SIG-M5 (cell line): ENCODE measurements around the gene METTL25B.
"Not testable (repeated sequence)": the region's sequence is repeated elsewhere in the genome, so short reads cannot be mapped to it uniquely, and the experiment has no call there.

ENCODE experiments used
- DNase-seq: peaks from one replicate; lab custom pipeline; 2025; lab: John Stamatoyannopoulos, UW

METTL25B gene

DNA sequence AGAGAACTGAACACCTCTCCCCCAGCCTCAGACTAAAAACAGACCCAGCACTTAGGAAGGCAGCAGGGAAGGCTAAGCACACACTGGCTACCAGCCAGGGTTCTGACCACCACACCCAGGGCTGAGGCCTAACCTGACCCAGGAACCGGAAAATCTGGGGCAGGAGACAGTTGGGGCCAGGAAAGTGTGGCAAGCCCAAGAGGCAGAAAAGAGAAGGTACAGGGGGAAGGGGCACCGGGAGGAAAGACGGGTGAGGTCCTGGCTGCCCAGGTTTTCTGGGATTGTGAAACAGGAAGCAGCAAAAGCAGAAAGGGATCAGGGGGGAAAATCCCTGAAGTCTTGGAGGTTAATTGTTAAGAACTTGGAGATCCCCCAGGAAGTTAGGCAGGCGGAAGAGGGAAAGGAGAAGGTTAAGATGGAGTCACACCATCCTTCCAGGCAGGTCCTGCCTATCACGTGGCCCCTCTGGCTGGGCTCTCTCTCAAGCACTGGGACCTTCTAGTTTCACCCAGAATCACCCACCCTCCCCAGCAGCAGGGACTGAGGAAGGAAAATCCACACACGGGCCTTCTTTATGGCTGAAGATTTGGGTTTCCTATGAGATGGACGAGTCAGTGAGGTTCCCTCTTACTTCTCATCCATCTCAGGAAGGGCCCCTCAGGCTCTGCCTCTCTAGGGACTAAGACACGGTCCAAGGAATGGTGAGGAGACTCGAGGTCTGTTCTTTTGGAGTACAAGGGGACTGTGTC is 20.6 kb downstream of the METTL25B start:
- DNase-seq: no peak

DNA sequence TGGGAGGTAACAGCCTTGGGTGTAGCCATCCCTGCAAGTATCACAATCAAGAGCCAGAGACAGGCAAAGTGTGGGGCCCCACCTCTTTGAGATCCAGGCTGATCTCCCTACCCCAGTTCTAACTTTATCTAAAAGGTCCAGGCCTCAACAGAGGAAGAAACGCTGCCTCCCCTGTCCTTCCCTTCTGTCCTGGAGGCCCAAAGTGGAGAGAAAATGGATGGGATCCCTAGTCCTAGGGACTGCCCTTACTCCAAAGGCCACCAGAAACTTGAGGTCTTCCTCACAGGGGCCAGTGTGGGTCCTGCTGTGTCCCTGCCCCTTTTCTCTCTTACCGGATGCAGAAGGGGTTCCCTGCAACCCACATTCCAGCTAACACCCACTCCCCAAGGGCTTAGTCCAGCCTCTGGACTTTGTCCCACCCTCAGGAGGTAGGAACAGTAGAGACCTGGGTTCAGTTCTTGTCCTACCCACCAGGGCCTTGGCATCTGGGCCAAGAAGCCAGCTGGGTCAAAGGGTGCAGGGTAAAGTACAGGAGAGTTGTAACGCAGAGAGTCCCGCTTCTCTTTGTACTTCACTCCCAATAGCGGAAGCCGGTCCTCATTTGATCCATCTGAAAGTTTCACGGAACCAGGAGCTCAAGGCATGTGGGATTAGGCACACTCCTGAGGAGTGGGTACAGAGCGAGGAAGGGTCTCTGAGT is 21.3 kb downstream of the METTL25B start:
- no peak for DNase-seq

DNA sequence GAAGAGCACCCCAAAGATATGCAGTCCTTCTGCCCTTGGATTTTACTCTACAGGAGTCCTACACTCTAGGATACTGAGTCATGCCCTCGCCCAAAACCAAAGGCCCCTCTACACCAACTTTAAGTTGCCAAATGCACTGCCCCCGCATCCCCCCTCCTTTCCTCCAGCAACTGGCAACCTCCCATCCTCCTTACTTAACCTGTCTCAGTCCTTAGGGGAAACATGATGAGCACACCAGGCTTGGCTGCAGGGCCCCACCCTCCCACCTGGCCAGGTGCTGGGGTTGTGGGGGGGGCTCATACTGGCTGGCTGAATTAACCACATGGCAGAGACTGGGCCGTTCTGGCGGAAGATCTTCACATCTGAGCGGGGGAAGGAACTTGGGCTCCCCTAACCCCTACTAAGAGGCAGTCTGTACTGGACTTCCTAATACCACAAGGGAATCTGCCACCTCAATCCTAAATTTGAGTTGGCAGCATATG is 22.0 kb downstream of the METTL25B start:
- no peak for DNase-seq

GRCh38 chr1:156750711-156751450 is 22.6 kb downstream of the METTL25B start:
- DNase-seq: no peak

DNA sequence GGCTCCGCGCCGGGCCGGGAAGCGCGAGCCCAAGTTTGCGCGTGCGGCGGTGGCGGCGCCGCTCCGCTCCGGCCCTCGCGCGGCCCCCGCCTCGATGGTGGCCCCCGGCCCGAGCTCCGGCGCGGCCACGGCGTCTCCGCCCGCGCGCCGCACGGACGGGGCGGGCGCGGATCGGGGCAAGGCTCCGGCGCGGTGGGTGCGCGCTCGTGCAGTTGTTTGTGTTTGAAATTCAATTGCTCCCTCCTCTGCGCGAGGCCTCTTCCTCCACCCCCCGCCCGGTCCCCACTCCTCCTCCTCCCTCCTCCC is 23.1 kb downstream of the METTL25B start, which contains the start of gene HDGF:
TSS of gene HDGF (minus strand) at position 225 of the 306 bp plus-strand sequence. CDS start 246 bp downstream, outside the sequence.
- DNase-seq: no peak

DNA sequence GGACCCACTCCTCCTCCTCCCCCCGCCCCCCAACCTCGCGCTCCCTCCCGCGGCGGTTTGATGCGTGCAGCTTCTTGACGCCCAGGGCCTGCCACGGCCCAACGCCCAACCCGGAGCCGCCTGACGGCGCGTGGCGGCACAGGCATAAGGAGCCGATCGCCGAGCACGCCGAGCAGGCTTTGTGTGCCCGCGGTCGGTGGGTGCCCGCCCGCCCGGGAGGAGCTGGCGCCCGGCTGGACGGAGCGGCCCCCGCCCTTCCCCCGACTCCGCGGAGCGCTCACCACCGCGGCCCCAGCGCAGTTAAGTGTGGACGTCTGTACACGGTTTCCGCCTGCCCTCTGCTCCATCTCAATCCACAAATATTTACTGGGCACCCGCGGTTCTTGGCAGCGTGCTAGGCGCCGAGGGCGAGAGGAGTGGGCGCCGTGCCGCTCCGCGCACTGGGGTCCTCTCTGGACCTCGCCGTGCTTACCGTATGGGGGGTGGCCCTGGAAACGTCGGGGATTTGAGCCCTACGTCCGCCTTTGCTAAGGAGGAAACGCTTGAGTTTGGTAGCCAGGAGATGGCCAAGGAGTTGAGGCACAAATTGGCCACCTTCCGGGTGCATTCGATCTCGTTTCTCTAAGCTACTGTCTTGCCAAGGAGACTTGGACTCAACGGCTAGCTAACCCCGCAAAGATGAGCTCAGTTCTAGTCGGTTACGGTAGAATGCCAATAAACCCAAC is 23.6 kb downstream of the METTL25B start:
- DNase-seq: peak; percentile 68

- DNase-seq: no peak
These were observed 24.7 kb downstream of the METTL25B start for GRCh38 chr1:156752843-156753482.

- no peak for DNase-seq
These were observed 25.9 kb downstream of the METTL25B start for GRCh38 chr1:156754219-156754618.

GRCh38 chr1:156755527-156755950 is 27.3 kb downstream of the METTL25B start:
- no peak for DNase-seq

DNA sequence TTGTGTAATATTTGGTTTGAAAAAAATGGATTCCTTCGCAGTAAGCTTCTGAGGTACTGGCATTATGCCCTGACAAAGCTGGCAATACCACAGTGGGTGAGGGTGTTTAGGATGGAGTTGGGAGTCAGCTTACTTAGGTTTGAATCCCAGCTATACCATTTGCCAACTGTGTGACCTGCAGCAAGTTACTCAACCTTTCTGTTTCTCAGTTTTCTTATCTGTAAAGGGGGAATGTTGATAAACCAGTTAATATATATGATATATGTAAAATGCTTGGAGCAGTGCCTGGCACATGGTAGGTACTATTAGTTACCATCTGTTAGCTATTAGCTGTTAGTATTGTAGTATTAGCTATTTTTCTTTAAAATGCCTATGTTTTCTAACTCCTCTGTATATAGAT is 28.1 kb downstream of the METTL25B start:
- DNase-seq: no peak

DNA sequence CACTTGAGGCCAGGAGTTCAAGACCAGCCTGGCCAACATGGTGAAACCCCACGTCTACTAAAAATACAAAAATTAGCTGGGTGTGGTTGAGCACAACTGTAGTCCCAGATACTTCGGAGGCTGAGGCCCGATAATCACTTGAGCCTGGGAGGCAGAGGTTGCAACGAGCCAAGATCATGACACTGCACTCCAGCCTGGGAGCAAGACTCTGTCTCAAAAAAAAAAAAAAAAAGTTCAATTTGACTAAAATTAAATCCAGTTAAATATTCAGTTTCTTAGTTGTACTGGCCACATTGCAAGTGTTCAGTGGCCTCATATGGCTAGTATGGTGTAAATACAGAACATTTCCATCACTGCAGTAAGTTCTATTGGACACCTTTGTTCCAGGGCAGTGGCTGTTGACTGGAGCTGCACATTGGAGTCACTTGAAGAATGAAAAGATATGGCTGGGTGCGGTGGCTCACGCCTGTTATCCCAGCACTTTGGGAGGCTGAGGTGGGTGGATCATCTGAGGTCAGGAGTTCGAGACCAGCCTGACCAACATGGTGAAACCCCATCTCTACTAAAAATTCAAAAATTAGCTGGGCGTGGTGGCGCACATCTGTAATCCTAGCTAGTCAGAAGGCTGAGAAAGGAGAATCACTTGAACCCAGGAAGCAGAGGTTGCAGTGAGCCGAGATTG is 29.4 kb downstream of the METTL25B start:
- not testable (repeated sequence) for DNase-seq

DNA sequence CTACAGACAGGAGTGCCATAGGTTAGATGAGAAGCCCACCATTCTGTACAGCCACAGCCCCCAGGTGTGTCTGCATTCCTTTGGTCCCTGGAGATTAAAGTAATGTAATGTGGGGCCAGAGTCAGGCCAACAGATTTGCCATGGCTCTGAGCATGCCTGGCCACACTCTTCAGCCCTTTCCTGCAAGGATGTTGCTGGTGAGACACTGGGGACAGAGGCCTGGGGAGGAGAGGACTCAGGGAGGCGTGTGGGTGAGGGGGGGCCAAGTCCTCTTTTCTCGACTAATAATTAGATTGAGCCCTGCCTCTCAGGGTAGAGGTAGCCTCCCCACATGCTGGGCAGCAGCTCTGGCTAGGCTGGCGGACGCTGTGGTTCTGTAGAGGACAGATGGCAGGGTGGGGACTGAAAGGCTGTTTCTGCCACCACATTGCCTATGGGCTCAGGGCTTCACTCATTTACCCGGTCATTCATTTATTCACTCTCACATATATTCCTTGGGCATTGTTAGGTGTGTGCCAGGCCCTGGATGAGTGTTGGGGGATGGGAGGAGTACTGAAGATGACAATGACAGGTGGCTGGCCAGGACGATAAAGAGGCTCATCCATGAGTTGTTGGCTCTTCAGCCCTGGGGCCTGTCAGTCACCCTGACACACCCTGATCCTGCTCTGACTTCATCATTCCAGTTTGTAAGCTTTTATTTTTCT is 32.0 kb downstream of the METTL25B start:
- DNase-seq: no peak

- no peak for DNase-seq
These were observed 32.5 kb downstream of the METTL25B start for GRCh38 chr1:156760796-156761104.

DNA sequence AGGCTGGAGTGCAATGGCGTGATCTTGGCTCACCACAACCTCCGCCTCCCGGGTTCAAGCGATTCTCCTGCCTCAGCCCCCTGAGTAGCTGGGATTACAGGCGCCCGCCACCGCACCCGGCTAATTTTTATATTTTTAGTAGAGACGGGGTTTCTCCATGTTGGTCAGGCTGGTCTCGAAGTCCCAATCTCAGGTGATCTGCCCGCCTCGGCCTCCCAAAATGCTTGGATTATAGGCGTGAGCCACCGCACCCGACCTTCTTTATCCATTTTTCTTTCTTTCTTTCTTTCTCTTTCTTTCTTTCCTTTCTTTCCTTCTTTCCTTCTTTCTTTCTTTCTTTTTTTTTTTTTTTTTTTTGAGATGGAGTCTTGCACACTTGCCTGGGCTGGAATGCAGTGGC is 36.9 kb downstream of the METTL25B start:
- not testable (repeated sequence) for DNase-seq

- peak; percentile 39 for DNase-seq
These were observed 37.4 kb downstream of the METTL25B start for GRCh38 chr1:156765666-156766065.

- no peak for DNase-seq
These were observed 38.2 kb downstream of the METTL25B start for GRCh38 chr1:156766298-156767100.

DNA sequence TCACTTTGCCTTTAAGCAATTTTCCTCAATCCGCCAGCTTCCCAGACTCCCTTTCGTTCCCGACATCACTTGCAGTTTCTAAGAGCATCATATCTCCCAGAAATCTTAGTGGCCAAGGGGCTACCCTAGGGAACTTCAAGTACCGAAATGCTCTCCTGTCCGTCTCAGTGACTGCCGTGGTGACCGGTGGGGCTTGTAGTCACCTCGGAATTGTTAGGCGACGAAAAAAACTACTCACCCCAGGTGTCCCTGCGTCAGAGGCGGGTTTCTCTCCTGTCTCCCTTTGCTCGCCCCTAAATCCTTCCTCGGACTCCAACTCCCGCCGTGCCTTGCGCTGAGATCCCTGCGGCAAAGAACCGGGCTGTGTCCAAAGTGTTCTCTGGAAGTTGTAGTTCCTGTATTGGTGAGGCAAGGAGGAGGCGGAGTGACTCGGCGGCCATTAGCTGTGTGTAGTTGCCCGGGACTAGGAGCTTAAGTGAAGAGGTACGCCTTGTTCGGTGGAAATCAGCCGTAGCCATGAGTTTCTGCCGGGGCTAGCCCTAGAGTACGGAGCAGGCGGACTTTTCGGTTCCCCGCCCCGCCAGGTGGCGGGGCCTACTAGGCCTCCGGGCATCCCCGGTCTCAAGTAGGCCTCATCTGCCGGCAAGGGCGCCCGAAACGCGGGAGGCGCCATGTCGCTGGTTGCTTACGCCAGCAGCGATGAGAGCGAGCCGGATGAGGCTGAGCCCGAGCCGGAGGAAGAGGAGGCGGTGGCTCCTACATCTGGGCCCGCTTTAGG is 39.0 kb downstream of the METTL25B start, which contains the start of gene PRCC:
TSS of gene PRCC (plus strand) at position 435 of the 778 bp plus-strand sequence. CDS start at position 672, 237 bp downstream.
- DNase-seq: peak; percentile 100

DNA sequence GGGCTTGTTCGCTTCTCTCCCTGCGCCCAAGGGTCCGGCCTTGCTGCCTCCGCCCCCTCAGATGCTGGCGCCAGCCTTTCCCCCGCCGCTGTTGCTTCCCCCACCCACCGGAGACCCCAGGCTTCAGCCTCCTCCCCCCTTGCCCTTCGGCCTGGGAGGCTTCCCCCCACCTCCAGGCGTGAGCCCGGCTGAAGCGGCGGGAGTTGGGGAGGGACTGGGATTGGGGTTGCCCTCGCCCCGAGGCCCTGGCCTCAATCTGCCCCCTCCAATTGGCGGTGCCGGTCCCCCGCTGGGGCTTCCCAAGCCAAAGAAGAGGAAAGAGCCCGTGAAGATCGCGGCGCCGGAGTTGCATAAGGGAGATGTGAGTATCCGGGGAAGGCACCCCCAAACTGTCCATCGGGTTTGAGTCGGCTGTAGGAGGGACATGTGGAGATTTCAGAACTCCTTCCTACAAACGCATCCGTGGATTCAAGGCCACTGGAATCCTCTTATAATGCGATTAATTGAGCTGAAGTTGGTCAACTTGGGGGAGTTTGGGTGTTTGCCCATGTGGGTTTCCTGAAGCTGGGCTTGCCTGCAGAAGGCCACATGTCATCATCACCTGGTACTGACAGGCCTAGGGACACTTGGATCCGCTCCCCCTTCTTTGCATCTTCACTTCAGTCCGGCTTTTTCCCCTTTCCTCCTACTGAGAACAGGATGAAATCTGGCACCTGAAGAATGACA is 39.8 kb downstream of the METTL25B start:
- no peak for DNase-seq
